OCI-LY1 (cell line): ENCODE results near the gene SDHA.

Source experiments
- H2AFZ ChIP-seq: fragments of 200-600 bp; sonication (generic), shearing (Covaris generic); 2 replicates; pipeline ENCODE4 v1.6.0; 2014; ENCODE audit warnings: antibody characterized with exemption, mild to moderate bottlenecking, low read length
- H3F3A ChIP-seq: fragments of 200-600 bp; sonication (generic), shearing (Covaris generic); 2 replicates; pipeline ENCODE4 v1.6.0; 2014; ENCODE audit warnings: mild to moderate bottlenecking, antibody characterized with exemption, low read length, moderate library complexity; ENCODE audit not compliant: insufficient read depth
- H3K27ac ChIP-seq: fragments of 200-600 bp; sonication (generic); 2 replicates; pipeline ENCODE4 v1.5.1; 2014; ENCODE audit warnings: low read length, mixed run types, mild to moderate bottlenecking, low read depth; ENCODE audit not compliant: poor library complexity, severe bottlenecking
- H3K27me3 ChIP-seq: fragments of 200-600 bp; sonication (generic); 2 replicates; pipeline ENCODE4 v1.6.0; 2014; ENCODE audit warnings: antibody characterized with exemption, mild to moderate bottlenecking, low read length, moderate library complexity; ENCODE audit not compliant: insufficient read depth
- H3K36me3 ChIP-seq: fragments of 200-600 bp; sonication (generic); 2 replicates; pipeline ENCODE4 v1.6.1; 2014; ENCODE audit warnings: mild to moderate bottlenecking, antibody characterized with exemption, low read length, moderate library complexity, mixed read lengths; ENCODE audit not compliant: insufficient read depth
- H3K4me1 ChIP-seq: fragments of 200-600 bp; sonication (generic); 2 replicates; pipeline ENCODE4 v1.5.1; 2014; ENCODE audit warnings: mild to moderate bottlenecking, low read length, moderate library complexity; ENCODE audit not compliant: insufficient read depth, severe bottlenecking
- H3K4me2 ChIP-seq: fragments of 200-600 bp; sonication (generic), shearing (Covaris generic); 2 replicates; pipeline ENCODE4 v1.6.1; 2014; ENCODE audit warnings: low read length
- H3K4me3 ChIP-seq: fragments of 200-600 bp; sonication (generic); 2 replicates; pipeline ENCODE4 v1.5.1; 2014; ENCODE audit warnings: low read length, low read depth, mild to moderate bottlenecking, mixed read lengths; ENCODE audit not compliant: poor library complexity, severe bottlenecking
- H3K79me2 ChIP-seq: fragments of 200-600 bp; shearing (Covaris generic); 2 replicates; pipeline ENCODE4 v1.6.1; 2016; ENCODE audit warnings: mixed run types, low read length, mixed read lengths; ENCODE audit not compliant: insufficient read depth
- H3K9ac ChIP-seq: fragments of 200-600 bp; sonication (generic), shearing (Covaris generic); 2 replicates; pipeline ENCODE4 v1.6.1; 2014; ENCODE audit warnings: mild to moderate bottlenecking, low read length, mixed read lengths
- H3K9me2 ChIP-seq: fragments of 200-600 bp; sonication (generic), shearing (Covaris generic); 2 replicates; pipeline ENCODE4 v1.6.1; 2014; ENCODE audit warnings: low read depth, mild to moderate bottlenecking, low read length, mixed read lengths
- H3K9me3 ChIP-seq: fragments of 200-600 bp; shearing (Covaris generic); 2 replicates; pipeline ENCODE4 v1.6.1; 2014; ENCODE audit warnings: low read length, mixed read lengths
- H4K20me1 ChIP-seq: fragments of 200-600 bp; sonication (generic), shearing (Covaris generic); 2 replicates; pipeline ENCODE4 v1.6.0; 2016; ENCODE audit warnings: mild to moderate bottlenecking, low read length; ENCODE audit not compliant: insufficient read depth
- CTCF ChIP-seq: fragments of 200-600 bp; sonication (generic), shearing (Covaris generic); IDR thresholded peaks from 2 replicates; pipeline ENCODE4 v1.5.1; 2017; ENCODE audit warnings: mild to moderate bottlenecking, antibody characterized with exemption, low read length, moderate library complexity, mixed read lengths
- EZH2 ChIP-seq: fragments of 200-600 bp; sonication (generic), shearing (Covaris generic); IDR thresholded peaks from 2 replicates; pipeline ENCODE4 v1.8.0; 2017; ENCODE audit warnings: borderline replicate concordance, mixed run types, mild to moderate bottlenecking, antibody characterized with exemption, low read length, moderate library complexity, mixed read lengths

Gene SDHA

GRCh38 chr5:174876-175465 is 43.1 kb upstream of the SDHA start:
- no peaks in the 10 kb centered on the region for H3F3A ChIP-seq
- no peaks in the 10 kb centered on the region for H3K79me2 ChIP-seq
- no peak overlapping the region for H2AFZ ChIP-seq
- 0 out of 2 replicates have a peak, but pooled peaks cover 4% of the 10 kb centered on the region for H3K27me3 ChIP-seq
- H3K27ac ChIP-seq: no peak overlapping the region
- no peak for TF ChIP-seq CTCF
- TF ChIP-seq EZH2: no peak
- H3K4me2 ChIP-seq: no peak overlapping the region
- H4K20me1 ChIP-seq: no peaks in the 10 kb centered on the region
- no peaks in the 10 kb centered on the region for H3K4me1 ChIP-seq
- no peaks in the 10 kb centered on the region for H3K9me2 ChIP-seq
- no peaks in the 10 kb centered on the region for H3K36me3 ChIP-seq
- H3K9ac ChIP-seq: no peak overlapping the region
- no peaks in the 10 kb centered on the region for H3K9me3 ChIP-seq
- H3K4me3 ChIP-seq: no peak overlapping the region

- Histone ChIP-seq H3K4me1 (no peaks in the 10 kb centered on the region), H3K4me3 (no peak overlapping the region), H3K27me3 (peaks cover 8% of the 10 kb centered on the region; the same call in 1 of the 2 replicates), H4K20me1 (no peaks in the 10 kb centered on the region), H2AFZ (no peak overlapping the region), H3K27ac (no peak overlapping the region), H3K79me2 (no peaks in the 10 kb centered on the region), H3K4me2 (no peak overlapping the region), H3K9me3 (no peaks in the 10 kb centered on the region), H3K9me2 (no peaks in the 10 kb centered on the region), H3K9ac (no peak overlapping the region), H3K36me3 (no peaks in the 10 kb centered on the region), H3F3A (no peaks in the 10 kb centered on the region)
- TF ChIP-seq CTCF: no peak
- TF ChIP-seq EZH2: no peak
These were observed 41.8 kb upstream of the SDHA start for GRCh38 chr5:176296-176823.

- Histone ChIP-seq H3K27ac (no peak overlapping the region), H3F3A (no peaks in the 10 kb centered on the region), H4K20me1 (no peaks in the 10 kb centered on the region), H3K4me3 (no peak overlapping the region), H3K36me3 (no peaks in the 10 kb centered on the region), H3K4me1 (no peaks in the 10 kb centered on the region), H3K27me3 (peaks cover 5% of the 10 kb centered on the region), H2AFZ (no peak overlapping the region), H3K4me2 (no peak overlapping the region), H3K9ac (no peak overlapping the region), H3K79me2 (no peaks in the 10 kb centered on the region), H3K9me2 (no peaks in the 10 kb centered on the region), H3K9me3 (no peaks in the 10 kb centered on the region)
- TF ChIP-seq EZH2 (no peak), CTCF (no peak)
These were observed 40.0 kb upstream of the SDHA start for GRCh38 chr5:178110-178509.
